K562 (cell line): ENCODE data around the gene APC. TPM values are rescaled to one million over a fixed set of nuclear protein-coding genes. Genes with fewer than 3 reads are reported as not detected.

Experiments used
- ARID3A ChIP-seq: IDR thresholded peaks from 2 replicates; pipeline ENCODE4 v1.6.1; 2012; ENCODE audit warnings: low read depth, low read length, improper control_type of control experiment, borderline replicate concordance
- ATF3 ChIP-seq, 2 experiments: fragments of 450-650 bp in 1 of 2; sonication (generic) in 1 of 2; formaldehyde crosslinking in 1 of 2; IDR thresholded peaks in 1 of 2; conservative IDR thresholded peaks in 1 of 2; 2 replicates each; pipeline versions ENCODE4 v1.6.1 to v1.8.1; 2016 to 2023; ENCODE audit warnings: mild to moderate bottlenecking in 2 of 2, moderate library complexity in 2 of 2, inconsistent platforms in 1 of 2, missing genetic modification reagents in 1 of 2
- BCOR ChIP-seq: fragments of 450-650 bp; IDR thresholded peaks from 2 replicates; pipeline ENCODE4 v1.6.1; 2016
- CGGBP1 ChIP-seq: fragments of 250-450 bp; sonication (Bioruptor Pico); IDR thresholded peaks from 2 replicates; pipeline ENCODE4 v1.9.0; 2021; ENCODE audit warnings: mild to moderate bottlenecking
- NR2F6 ChIP-seq: fragments of 450-650 bp; formaldehyde crosslinking; IDR thresholded peaks from 2 replicates; pipeline ENCODE4 v1.4.0; 2020; ENCODE audit warnings: mild to moderate bottlenecking
- RREB1 ChIP-seq: fragments of 250-450 bp; sonication (Bioruptor Pico); IDR thresholded peaks from 2 replicates; pipeline ENCODE4 v1.4.0; 2020
- TEAD2 ChIP-seq: fragments of 450-650 bp; IDR thresholded peaks from 2 replicates; pipeline ENCODE4 v1.6.1; 2016; ENCODE audit warnings: missing genetic modification characterization, control low read depth, missing compliant biosample characterization
- TRIM25 ChIP-seq: fragments of 450-650 bp; IDR thresholded peaks from 2 replicates; pipeline ENCODE4 v1.7.0; 2016; ENCODE audit warnings: borderline replicate concordance
- ZFP30 ChIP-seq: fragments of 250-450 bp; sonication (Bioruptor Pico); IDR thresholded peaks from 2 replicates; pipeline ENCODE4 v1.8.0; 2022; ENCODE audit warnings: moderate library complexity, mild to moderate bottlenecking, inconsistent platforms, borderline replicate concordance
- ZNF232 ChIP-seq: sonication (generic); formaldehyde crosslinking; IDR thresholded peaks from 2 replicates; pipeline ENCODE4 v1.8.0; 2022; ENCODE audit warnings: mild to moderate bottlenecking, missing genetic modification reagents
- ZNF316 ChIP-seq: fragments of 450-650 bp; IDR thresholded peaks from 2 replicates; pipeline ENCODE4 v1.6.1; 2016
- ZNF449 ChIP-seq: fragments of 250-450 bp; sonication (Bioruptor Pico); IDR thresholded peaks from 2 replicates; pipeline ENCODE4 v1.8.0; 2022; ENCODE audit warnings: moderate library complexity, mild to moderate bottlenecking, inconsistent platforms
- polyA plus RNA-seq, 8 experiments: library from polyadenylated mRNA; depleted of rRNA in 4 of 8; stranded (reverse) in 5 of 8; unstranded in 3 of 8; fragments of >200 nt; fragmentation: Nextera tagmentation in 2 of 8; fragmentation: Illumina TruSeq in 1 of 8; extraction: Ambion mirVana in 2 of 8; extraction: Trizol in 1 of 8; gene quantifications; 2 replicates each; pipeline versions ENCODE4 v1.2.1 to v1.2.3, GENCODE V29; 2011 to 2014; ENCODE audit warnings: inconsistent platforms in 1 of 8, missing spikeins in 1 of 8
- total RNA-seq, 7 experiments: library from RNA; depleted of rRNA in 6 of 7; stranded (reverse); fragments of >200 nt in 6 of 7; fragmentation: Illumina TruSeq in 2 of 7; extraction: Trizol in 2 of 7; gene quantifications; 2 replicates each; pipeline versions ENCODE4 v1.2.1 to v1.2.3, GENCODE V29; 2011 to 2021; ENCODE audit warnings: low replicate concordance in 1 of 7

Gene APC
- total and polyA plus RNA-seq, 9 of the 15 experiments (the other 6 are each of a cell fraction or from before 2014, with no cell fraction given): 5.7 to 29.5 (median 15.4) TPM

- TF ChIP-seq ARID3A (no peak), ZNF232 (CRISPR knock-in tag) (peak; percentile 97), CGGBP1 (CRISPR knock-in tag) (no peak), ZNF316 (no peak), NR2F6 (CRISPR knock-in tag) (no peak), TRIM25 (no peak), ATF3 (IDR thresholded peaks at IDR 0.05) (peak; percentile 34; the same call in 1 of the 2 replicates), ATF3 (CRISPR knock-in tag; conservative IDR thresholded peaks at IDR 0.05) (peak; percentile 83), ZFP30 (CRISPR knock-in tag) (no peak), TEAD2 (tag) (no peak), RREB1 (CRISPR knock-in tag) (no peak), ZNF449 (CRISPR knock-in tag) (no peak), BCOR (no peak)
These were observed 123.4 kb downstream of the APC start, which contains the start of gene SRP19 (continued) for GRCh38 chr5:112860929-112861637.
